Sigmoid colon (tissue), 7 donors: ENCODE data around the gene SYNE4. TPM values are rescaled to one million over a fixed set of nuclear protein-coding genes. Genes with fewer than 3 reads are reported as not detected.
A peak's percentile ranks its signal among the peaks of the same experiment; 100 is the strongest.

Experiments
- DNase-seq: peaks from one replicate; pipeline ENCODE4 v3.0.0-alpha.2; 2019
- H3K27ac ChIP-seq, 4 donors: fragments of 200-600 bp; sonication (generic); one replicate each; pipeline ENCODE4 v1.5.1; 2016 to 2019; ENCODE audit warnings: mild to moderate bottlenecking in 1 of 4
- H3K27me3 ChIP-seq, 3 donors: fragments of 200-600 bp; sonication (generic); one replicate each; pipeline ENCODE4 v1.5.1; 2019; ENCODE audit warnings: mild to moderate bottlenecking in 1 of 3
- H3K36me3 ChIP-seq, 4 donors: fragments of 200-600 bp; sonication (generic); one replicate each; pipeline ENCODE4 v1.5.1; 2016 to 2019
- H3K4me1 ChIP-seq, 4 donors: fragments of 200-600 bp; sonication (generic); one replicate each; pipeline ENCODE4 v1.5.1; 2017 to 2019
- H3K4me3 ChIP-seq, 4 donors: fragments of 200-600 bp; sonication (generic); one replicate each; pipeline ENCODE4 v1.5.1; 2017 to 2019; ENCODE audit warnings: mild to moderate bottlenecking in 2 of 4, moderate library complexity in 1 of 4
- H3K9me3 ChIP-seq, 4 donors: fragments of 200-600 bp in 3 of 4; sonication (generic) in 3 of 4; one replicate each; pipeline versions ENCODE4 v1.5.1 to v1.6.1; 2013 to 2019
- CTCF ChIP-seq, 4 experiments: fragments of 450-650 bp in 3 of 4; fragments of 200-600 bp in 1 of 4; IDR thresholded peaks; one replicate each; pipeline ENCODE4 v1.5.1; 2016 to 2019; ENCODE audit warnings: antibody characterized with exemption in 4 of 4, mild to moderate bottlenecking in 3 of 4, moderate library complexity in 2 of 4
- EP300 ChIP-seq, 4 donors: sonication (generic); formaldehyde crosslinking; IDR thresholded peaks; one replicate each; pipeline ENCODE4 v1.6.1; 2017; ENCODE audit warnings: antibody characterized with exemption in 4 of 4
- POLR2A ChIP-seq, 2 donors: fragments of 450-650 bp; IDR thresholded peaks; one replicate each; pipeline ENCODE4 v1.6.1; 2016; ENCODE audit warnings: antibody characterized with exemption in 2 of 2, mild to moderate bottlenecking in 2 of 2, moderate library complexity in 2 of 2
- POLR2AphosphoS5 ChIP-seq, 4 donors: sonication (generic); formaldehyde crosslinking; IDR thresholded peaks; one replicate each; pipeline ENCODE4 v1.6.1; 2017; ENCODE audit warnings: antibody characterized with exemption in 4 of 4
- WGBS, 2 donors: extraction: QIAGEN DNeasy Blood & Tissue Kit; methylation state at CpG; one replicate each; pipeline ENCODE4 v1.1.7; 2013; 5-methylcytosine and 5-hydroxymethylcytosine counted together
- intact Hi-C: fragments of 100-400 bp; cut with DNase I; formaldehyde crosslinking; loops from one replicate; pipeline ENCODE4 v1.15.1; 2023
- polyA plus RNA-seq, 3 donors: library from polyadenylated mRNA; stranded (reverse); fragments of 200-250 nt; gene quantifications; one replicate each; pipeline ENCODE4 v1.2.3, GENCODE V29; 2013
- total RNA-seq, 4 donors: library from RNA; depleted of rRNA; stranded (reverse); fragments of >200 nt; gene quantifications; one replicate each; pipeline ENCODE4 v1.1.0, GENCODE V29; 2016
- donor health status: healthy with polysubstance abuse.
- donor health status: Bipolar disorder and iron deficiency.
- donor health status: healthy.

Gene SYNE4
- total and polyA plus RNA-seq, 7 donors: 0.28 to 7.8 (median 0.82) TPM

DNA sequence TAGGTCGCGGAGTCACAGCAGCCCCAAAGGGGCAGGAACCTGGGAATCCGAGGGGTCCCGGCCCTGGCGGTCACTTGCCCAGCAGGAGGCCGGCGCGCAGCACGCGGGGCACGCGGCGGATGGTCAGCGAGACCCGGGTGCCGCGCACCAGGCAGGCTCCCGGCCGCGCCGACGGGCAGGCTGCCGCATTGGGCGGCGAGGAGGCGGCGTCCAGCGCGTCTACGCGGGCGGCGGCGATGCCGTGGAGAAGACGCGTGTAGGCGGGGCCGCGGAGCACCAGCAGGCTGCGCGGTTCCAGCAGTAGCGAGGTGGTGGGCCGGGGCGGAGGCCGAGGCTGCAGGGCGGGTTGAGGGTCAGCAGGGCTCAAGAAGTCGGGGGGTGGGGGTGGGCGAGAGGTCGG lies 607 bp upstream of the SYNE4 start:
- peak; percentile 90 for DNase-seq
- Histone ChIP-seq H3K27me3 (no peaks in the 10 kb centered on the region), H3K27ac (peak overlapping the region; percentile 75 to 81 (median 79)), H3K36me3 (no peaks in the 10 kb centered on the region), H3K4me3 (peak overlapping the region; percentile 29 to 48 (median 44)), H3K9me3 (no peaks in the 10 kb centered on the region), H3K4me1 (peaks cover 0 to 30% (median 26%) of the 10 kb centered on the region in 4 donors)
- WGBS, 2 donors: 1 to 2% methylated on average over 50 of the region's 50 CpGs
- intact Hi-C loops: no loop called here
- TF ChIP-seq POLR2AphosphoS5 (IDR thresholded peaks at IDR 0.05) (peak; percentile 62 to 81 (median 70)), EP300 (IDR thresholded peaks at IDR 0.05) (no peak)

DNA sequence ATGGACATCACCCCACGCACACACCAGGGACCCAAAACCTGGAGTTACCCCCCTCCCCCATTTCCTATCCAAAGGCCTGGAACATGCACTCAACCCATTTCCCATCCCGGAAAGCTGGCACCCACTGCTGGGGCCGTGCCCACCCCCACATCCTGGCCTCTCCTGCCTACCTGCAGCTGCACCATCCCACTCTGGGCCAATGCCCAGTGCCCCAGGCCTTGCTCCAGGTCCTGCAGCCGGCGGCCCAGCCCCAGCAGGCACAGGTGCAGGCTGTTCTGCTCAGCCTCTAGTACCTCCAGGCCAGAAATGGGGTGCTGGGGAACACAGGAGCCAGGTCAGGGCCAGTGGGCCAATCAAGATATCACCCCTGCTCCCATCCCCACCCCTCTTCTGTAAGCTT lies 1.7 kb downstream of the SYNE4 start:
- H3K27me3 ChIP-seq: no peaks in the 10 kb centered on the region
- no peaks in the 10 kb centered on the region for H3K9me3 ChIP-seq
- WGBS, 2 donors: 93% methylated on average over 5 of the region's 5 CpGs
- H3K36me3 ChIP-seq: peaks cover 0 to 9% (median 0%) of the 10 kb centered on the region in 4 donors
- no peak overlapping the region for H3K4me3 ChIP-seq
- TF ChIP-seq EP300 (IDR thresholded peaks at IDR 0.05): no peak
- H3K4me1 ChIP-seq: peaks cover 0 to 22% (median 17%) of the 10 kb centered on the region in 4 donors
- no peak overlapping the region for H3K27ac ChIP-seq
- no peak for DNase-seq
- intact Hi-C loops: no loop called here

DNA sequence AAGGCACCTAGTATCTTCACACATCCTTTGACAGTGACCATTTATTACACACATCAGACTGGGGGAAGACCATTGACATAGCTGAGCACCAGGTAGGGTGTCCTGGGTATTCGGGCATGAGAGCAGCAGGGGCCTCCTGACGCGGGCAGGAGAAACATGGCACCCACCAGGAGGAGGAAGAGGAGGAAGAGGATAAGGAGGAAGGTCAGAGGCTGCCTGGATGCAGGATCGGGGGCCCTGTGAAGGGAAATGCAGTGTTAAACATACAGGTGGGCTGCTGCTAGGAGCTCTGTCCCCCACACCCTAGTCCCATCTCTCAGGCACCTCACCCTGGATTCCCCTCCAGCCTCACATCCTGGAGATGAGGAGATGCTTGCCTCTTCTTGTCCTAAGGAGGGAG lies 5.3 kb downstream of the SYNE4 start:
- TF ChIP-seq POLR2A (IDR thresholded peaks at IDR 0.05) (no peak), POLR2AphosphoS5 (IDR thresholded peaks at IDR 0.05) (no peak), CTCF (IDR thresholded peaks at IDR 0.05) (no peak), EP300 (IDR thresholded peaks at IDR 0.05) (no peak)
- no peak overlapping the region for H3K4me3 ChIP-seq
- intact Hi-C loops: no loop called here
- H3K36me3 ChIP-seq: peaks cover 0 to 11% (median 2%) of the 10 kb centered on the region in 4 donors
- H3K4me1 ChIP-seq: peaks cover 0 to 21% (median 16%) of the 10 kb centered on the region in 4 donors
- no peak overlapping the region for H3K27ac ChIP-seq
- WGBS, 2 donors: 98 to 99% methylated on average over 4 of the region's 4 CpGs
- DNase-seq: no peak
- no peaks in the 10 kb centered on the region for H3K27me3 ChIP-seq
- H3K9me3 ChIP-seq: no peaks in the 10 kb centered on the region

- no peak for DNase-seq
- WGBS, 2 donors: 98% methylated on average over 3 of the region's 3 CpGs
- Histone ChIP-seq H3K27me3 (no peaks in the 10 kb centered on the region), H3K4me1 (peaks cover 0 to 32% (median 21%) of the 10 kb centered on the region in 4 donors), H3K36me3 (peaks cover 0 to 21% (median 2%) of the 10 kb centered on the region in 4 donors), H3K9me3 (no peaks in the 10 kb centered on the region), H3K4me3 (no peak overlapping the region), H3K27ac (no peak overlapping the region)
- no peak for TF ChIP-seq CTCF (IDR thresholded peaks at IDR 0.05)
- no peak for TF ChIP-seq POLR2A (IDR thresholded peaks at IDR 0.05)
- TF ChIP-seq POLR2AphosphoS5 (IDR thresholded peaks at IDR 0.05): no peak
- no peak for TF ChIP-seq EP300 (IDR thresholded peaks at IDR 0.05)
- intact Hi-C loops: no loop called here
These were observed 7.0 kb downstream of the SYNE4 start for GRCh38 chr19:36001605-36002004.

GRCh38 chr19:35996777-35997176 lies 11.8 kb downstream of the SYNE4 start:
- no peak for DNase-seq
- H3K36me3 ChIP-seq: peaks cover 0 to 12% (median 2%) of the 10 kb centered on the region in 4 donors
- H3K4me3 ChIP-seq: peak overlapping the region in 1 of 4 donors; percentile 71
- intact Hi-C loops: loop anchor here (5.0 kb wide), 1 partner anchor 249 kb away; the partner anchor contains the start of genes LIN37, PSENEN and U2AF1L4
- H3K27me3 ChIP-seq: no peaks in the 10 kb centered on the region
- 80 to 91% methylated on average over 8 of the region's 8 CpGs for WGBS, 2 donors
- no peaks in the 10 kb centered on the region for H3K9me3 ChIP-seq
- TF ChIP-seq EP300 (IDR thresholded peaks at IDR 0.05): no peak
- TF ChIP-seq CTCF (IDR thresholded peaks at IDR 0.05): no peak
- TF ChIP-seq POLR2A (IDR thresholded peaks at IDR 0.05): no peak
- TF ChIP-seq POLR2AphosphoS5 (IDR thresholded peaks at IDR 0.05): no peak
- peaks cover 0 to 51% (median 42%) of the 10 kb centered on the region in 4 donors for H3K4me1 ChIP-seq
- peak overlapping the region; percentile 88 to 94 (median 91) for H3K27ac ChIP-seq
